MM.1S (cell line): ENCODE results near the gene PLIN3.
"Not testable (repeated sequence)": the region's sequence is repeated elsewhere in the genome, so short reads cannot be mapped to it uniquely, and the experiment has no call there.

Experiments used
- DNase-seq: peaks from one replicate; pipeline ENCODE4 v3.0.0-alpha.2; 2015
- H2AFZ ChIP-seq: fragments of 300-600 bp; sonication (generic); 2 replicates; pipeline ENCODE4 v1.6.0; 2016; ENCODE audit warnings: antibody characterized with exemption, low read length
- H3F3A ChIP-seq: fragments of 300-600 bp; sonication (generic); 2 replicates; pipeline ENCODE4 v1.6.1; 2016; ENCODE audit warnings: mild to moderate bottlenecking, antibody characterized with exemption, low read length, moderate library complexity, mixed read lengths; ENCODE audit not compliant: insufficient read depth
- H3K27ac ChIP-seq: fragments of 300-600 bp; sonication (generic); 2 replicates; pipeline ENCODE4 v1.5.1; 2016; ENCODE audit warnings: mild to moderate bottlenecking, low read length
- H3K27me3 ChIP-seq: fragments of 300-600 bp; sonication (generic); replicated peaks from 2 replicates; pipeline ENCODE4 v1.6.0; 2016; ENCODE audit warnings: low read length; ENCODE audit not compliant: insufficient read depth
- H3K36me3 ChIP-seq: fragments of 300-600 bp; sonication (generic); replicated peaks from 2 replicates; pipeline ENCODE4 v1.6.1; 2016; ENCODE audit warnings: mild to moderate bottlenecking, low read length, mixed read lengths; ENCODE audit not compliant: insufficient read depth
- H3K4me1 ChIP-seq: fragments of 300-600 bp; sonication (generic); 2 replicates; pipeline ENCODE4 v1.6.1; 2016; ENCODE audit warnings: low read length, mixed read lengths
- H3K4me2 ChIP-seq: fragments of 300-600 bp; sonication (generic); 2 replicates; pipeline ENCODE4 v1.6.0; 2016; ENCODE audit warnings: low read depth, low read length
- H3K4me3 ChIP-seq: fragments of 300-600 bp; sonication (generic); 2 replicates; pipeline ENCODE4 v1.5.1; 2016; ENCODE audit warnings: low read length, mixed read lengths
- H3K79me2 ChIP-seq: fragments of 300-600 bp; sonication (generic); 2 replicates; pipeline ENCODE4 v1.6.1; 2016; ENCODE audit warnings: mixed run types, low read length, mixed read lengths
- H3K9ac ChIP-seq: fragments of 300-600 bp; sonication (generic); 2 replicates; pipeline ENCODE4 v1.6.1; 2016; ENCODE audit warnings: low read length, mixed read lengths
- H3K9me2 ChIP-seq: fragments of 300-600 bp; sonication (generic); replicated peaks from 2 replicates; pipeline ENCODE4 v1.6.1; 2016; ENCODE audit warnings: mild to moderate bottlenecking, low read length, mixed read lengths; ENCODE audit not compliant: insufficient read depth
- H3K9me3 ChIP-seq: fragments of 300-600 bp; sonication (generic); replicated peaks from 2 replicates; pipeline ENCODE4 v1.6.1; 2016; ENCODE audit warnings: mild to moderate bottlenecking, low read length, mixed read lengths; ENCODE audit not compliant: insufficient read depth
- H4K20me1 ChIP-seq: fragments of 300-600 bp; sonication (generic); 2 replicates; pipeline ENCODE4 v1.6.1; 2016; ENCODE audit warnings: mild to moderate bottlenecking, low read length, moderate library complexity, mixed read lengths; ENCODE audit not compliant: insufficient read depth
- CTCF ChIP-seq: fragments of 300-600 bp; sonication (generic); IDR thresholded peaks from 2 replicates; pipeline ENCODE4 v1.5.1; 2016; ENCODE audit warnings: antibody characterized with exemption, low read length, mixed read lengths
- EZH2 ChIP-seq: fragments of 300-600 bp; sonication (generic); optimal IDR thresholded peaks from 2 replicates; pipeline ENCODE3; 2017; ENCODE audit warnings: low read depth, mild to moderate bottlenecking, antibody characterized with exemption, low read length, mixed read lengths
- EZH2phosphoT487 ChIP-seq: fragments of 300-600 bp; sonication (generic); IDR thresholded peaks from 2 replicates; pipeline ENCODE4 v1.6.1; 2018; ENCODE audit warnings: antibody characterized with exemption, low read length

PLIN3 gene

GRCh38 chr19:4904481-4904880 is 37.0 kb upstream of the PLIN3 start:
- Histone ChIP-seq H3K4me1 (no peaks in the 10 kb centered on the region), H3K4me3 (no peak overlapping the region), H2AFZ (no peak overlapping the region), H3K9ac (no peak overlapping the region), H4K20me1 (no peaks in the 10 kb centered on the region), H3K27me3 (no peaks in the 10 kb centered on the region; the same call in 1 of the 2 replicates), H3F3A (no peaks in the 10 kb centered on the region; the same call in 1 of the 2 replicates), H3K36me3 (no peaks in the 10 kb centered on the region), H3K4me2 (no peak overlapping the region), H3K79me2 (no peaks in the 10 kb centered on the region), H3K27ac (no peak overlapping the region), H3K9me3 (no peaks in the 10 kb centered on the region), H3K9me2 (no peaks in the 10 kb centered on the region)
- DNase-seq, result no peak
- TF ChIP-seq EZH2phosphoT487 (no peak), EZH2 (no peak), CTCF (no peak)

GRCh38 chr19:4902796-4903195 is 35.3 kb upstream of the PLIN3 start, which contains the start of gene ARRDC5:
TSS of gene ARRDC5 (minus strand) at chr19:4902896. CDS start at chr19:4902825, 71 bp downstream.
- Histone ChIP-seq H3K36me3 (no peaks in the 10 kb centered on the region), H2AFZ (no peak within 1 kb of the TSS), H3K9ac (no peak within 1 kb of the TSS), H3K27me3 (no peaks in the 10 kb centered on the region; the same call in 1 of the 2 replicates), H3K27ac (no peak within 1 kb of the TSS), H3K4me1 (no peaks in the 10 kb centered on the region), H3K4me2 (no peak within 1 kb of the TSS), H3F3A (no peaks in the 10 kb centered on the region), H3K9me2 (no peaks in the 10 kb centered on the region), H4K20me1 (no peaks in the 10 kb centered on the region), H3K79me2 (no peaks in the 10 kb centered on the region), H3K4me3 (no peak within 1 kb of the TSS), H3K9me3 (no peaks in the 10 kb centered on the region)
- TF ChIP-seq EZH2 (no peak), EZH2phosphoT487 (no peak), CTCF (no peak)
- DNase-seq, result no peak

- H3K4me3 ChIP-seq, H3K27ac ChIP-seq, H3F3A ChIP-seq, H2AFZ ChIP-seq, H4K20me1 ChIP-seq, H3K79me2 ChIP-seq, H3K4me1 ChIP-seq, H3K36me3 ChIP-seq, H3K9ac ChIP-seq, H3K27me3 ChIP-seq, DNase-seq, H3K9me2 ChIP-seq, H3K9me3 ChIP-seq, H3K4me2 ChIP-seq: not testable (repeated sequence)
These were observed 33.4 kb upstream of the PLIN3 start for GRCh38 chr19:4900879-4901278.

GRCh38 chr19:4897146-4897545 is 29.7 kb upstream of the PLIN3 start:
- TF ChIP-seq EZH2 (no peak), EZH2phosphoT487 (no peak), CTCF (no peak)
- H3K9me2 ChIP-seq, result no peaks in the 10 kb centered on the region
- no peaks in the 10 kb centered on the region for H3K79me2 ChIP-seq
- H4K20me1 ChIP-seq, result no peaks in the 10 kb centered on the region; the same call in 1 of the 2 replicates
- no peaks in the 10 kb centered on the region for H3F3A ChIP-seq
- no peaks in the 10 kb centered on the region for H3K9me3 ChIP-seq
- DNase-seq, result no peak
- H2AFZ ChIP-seq, result no peak overlapping the region
- no peak overlapping the region for H3K4me3 ChIP-seq
- H3K27me3 ChIP-seq, result peaks cover 7% of the 10 kb centered on the region; the same call in 1 of the 2 replicates
- H3K36me3 ChIP-seq, result no peaks in the 10 kb centered on the region
- no peak overlapping the region for H3K4me2 ChIP-seq
- no peaks in the 10 kb centered on the region for H3K4me1 ChIP-seq
- no peak overlapping the region for H3K9ac ChIP-seq
- no peak overlapping the region for H3K27ac ChIP-seq
